DMS79 treated with DMSO at 0.1 percent for 48 hours (cell line): Measurements from ENCODE around the gene SMAD5.

Source experiments
- DNase-seq: peaks from one replicate; lab custom pipeline; 2025; lab: John Stamatoyannopoulos, UW

SMAD5 gene

DNA sequence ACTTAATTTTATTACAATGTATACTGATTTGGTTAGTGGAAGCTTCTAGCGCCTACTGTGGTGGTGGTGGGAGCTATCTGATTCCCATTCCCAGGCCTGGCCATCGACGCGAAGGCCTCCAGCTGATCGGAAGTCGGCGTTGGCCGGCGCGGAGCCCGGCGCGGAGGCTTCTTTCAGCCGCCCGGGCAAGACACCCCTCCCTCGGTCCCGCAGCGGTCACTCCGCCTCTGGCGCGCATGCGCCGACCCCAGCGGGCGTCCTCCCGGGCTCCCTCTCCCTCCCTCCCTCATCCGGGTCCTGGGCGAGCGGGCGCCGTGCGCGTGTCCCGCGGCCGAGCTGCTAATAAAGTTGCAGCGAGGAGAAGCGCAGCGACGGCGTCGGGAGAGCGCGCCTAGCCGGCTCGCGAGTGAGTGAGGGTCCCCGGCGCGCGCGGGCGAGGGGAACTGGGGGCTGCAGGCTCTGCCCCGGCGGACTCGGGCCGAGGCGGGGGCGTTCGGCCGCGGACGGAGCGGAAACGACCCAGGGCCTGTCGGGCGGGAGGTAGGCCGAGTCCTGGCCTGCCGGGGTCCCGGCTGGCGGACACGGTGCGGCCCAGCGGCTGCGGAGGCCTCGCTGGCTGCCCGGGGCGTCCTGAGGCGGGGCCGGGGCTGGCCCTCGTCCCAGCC lies at the start of gene SMAD5:
Gene SMAD5 (plus strand): TSS at position 289 of the 665 bp plus-strand sequence. CDS start 20,916 bp downstream, outside the sequence.
- DNase-seq, result peak; percentile 28

- peak; percentile 2 for DNase-seq
These were observed 47.9 kb upstream of the SMAD5 start for GRCh38 chr5:136084698-136085097.

DNA sequence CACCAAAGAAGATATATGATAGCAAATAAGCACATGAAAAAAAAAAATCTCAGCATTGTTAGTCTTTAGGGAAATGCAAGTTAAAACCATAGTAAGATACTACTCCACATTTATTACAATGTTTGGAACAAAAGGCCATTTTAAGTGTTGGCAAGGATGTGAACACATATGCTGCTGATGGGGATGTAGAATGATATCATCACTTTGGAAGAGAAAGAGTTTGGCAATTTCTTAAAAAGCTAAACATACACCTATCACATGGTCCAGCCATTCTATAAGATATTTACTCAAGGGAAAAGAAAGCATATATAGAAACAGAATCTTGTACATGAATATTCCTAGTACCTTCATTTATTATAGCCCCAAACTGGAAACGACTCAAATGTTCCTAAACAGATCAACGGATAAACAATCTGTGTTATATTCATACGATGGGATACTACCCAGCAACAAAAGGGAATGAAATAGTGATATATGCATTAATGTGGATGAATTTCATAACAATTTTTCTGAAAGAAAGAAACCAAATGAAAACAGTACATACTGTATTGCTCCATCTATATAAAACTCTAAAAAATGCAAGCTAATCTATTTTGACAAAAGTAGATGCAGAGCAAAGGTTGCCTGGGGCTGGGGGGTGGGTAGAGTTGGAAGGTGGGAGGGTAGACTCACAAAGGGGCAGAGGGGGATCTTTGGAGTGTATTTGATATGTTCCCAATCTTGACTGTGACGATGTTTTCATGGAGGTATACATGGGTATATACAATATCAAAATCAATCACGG lies 45.7 kb upstream of the SMAD5 start:
- DNase-seq, result no peak

DNA sequence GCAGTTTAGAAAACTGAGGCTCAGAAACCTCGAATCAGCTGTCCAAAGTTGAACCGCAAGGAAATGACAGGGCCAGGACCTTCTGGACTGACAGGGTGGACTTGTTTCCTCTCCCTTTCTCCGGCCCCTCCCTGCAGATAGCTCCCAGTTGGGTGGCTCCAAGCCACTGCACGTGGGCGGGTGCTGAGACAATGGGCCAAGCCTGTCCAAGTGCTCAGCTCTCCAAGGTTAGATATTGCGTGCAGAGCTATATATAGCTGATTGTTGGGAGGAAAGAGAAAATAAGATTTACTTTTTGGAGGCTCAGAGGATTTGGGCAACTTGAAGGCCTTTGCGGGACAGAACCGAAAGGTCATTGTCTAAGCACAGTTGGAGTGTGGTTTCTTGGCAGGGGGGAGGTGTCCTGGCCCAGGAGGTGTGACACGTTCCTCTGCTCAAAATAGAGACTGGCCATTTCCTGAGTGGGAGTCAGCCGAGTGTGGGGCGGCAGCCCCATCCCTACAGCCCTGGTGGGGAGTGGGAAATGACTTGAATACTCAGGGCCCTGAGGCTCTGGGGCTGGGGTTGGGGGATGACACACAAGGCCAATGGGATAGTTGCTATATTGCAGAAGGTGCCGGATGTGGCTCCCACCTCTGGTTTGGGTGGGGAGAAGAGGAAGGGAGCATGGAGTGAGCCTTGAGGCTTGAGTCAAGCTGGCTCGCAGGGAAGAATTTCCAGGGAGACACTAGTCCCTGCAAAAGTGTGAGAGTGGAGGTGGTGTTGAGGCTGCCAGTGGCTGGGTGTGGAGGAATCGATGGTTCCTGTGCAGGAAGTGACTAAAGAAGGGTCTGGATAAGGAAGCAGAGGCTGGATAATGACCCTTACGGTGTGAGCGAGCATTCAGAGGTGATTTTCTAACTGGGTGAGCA lies 44.4 kb upstream of the SMAD5 start:
- DNase-seq, result no peak

- DNase-seq, result no peak
These were observed 42.9 kb upstream of the SMAD5 start for GRCh38 chr5:136089791-136090190.

- no peak for DNase-seq
These were observed 42.3 kb upstream of the SMAD5 start for GRCh38 chr5:136090319-136090718.

DNA sequence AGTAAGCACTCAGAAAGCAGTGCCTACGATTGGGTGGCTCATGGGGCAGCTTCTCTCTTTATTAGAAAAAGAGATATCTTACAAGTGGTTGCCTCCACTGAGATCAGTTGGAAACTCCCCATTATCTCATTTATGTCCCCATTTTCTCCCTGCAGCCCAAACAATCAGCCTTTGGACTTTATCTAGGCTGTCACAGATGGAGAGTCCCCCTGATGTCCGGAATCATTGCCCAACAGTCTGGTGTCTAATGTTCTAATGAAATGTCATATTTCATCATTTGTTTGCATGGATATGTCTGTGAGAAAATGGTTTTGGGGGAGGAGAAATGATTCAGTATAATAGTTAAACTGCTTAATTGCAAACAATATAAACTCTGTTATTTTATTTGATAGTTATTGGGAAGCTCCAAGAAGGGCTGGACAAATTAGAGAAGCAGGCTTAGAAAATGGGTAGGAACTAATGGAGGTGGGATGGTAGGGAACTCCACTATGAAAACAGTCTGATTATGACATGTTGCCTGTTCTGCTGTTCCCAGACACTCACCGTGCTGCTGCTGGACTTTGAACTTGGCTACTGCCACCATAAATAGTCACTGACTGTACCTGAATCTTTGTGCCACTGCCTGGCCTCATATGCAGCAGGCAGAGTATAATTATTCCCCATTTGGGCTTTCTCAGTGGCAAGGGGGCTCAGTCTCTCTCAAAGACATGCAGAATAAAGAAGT lies 38.3 kb upstream of the SMAD5 start:
- no peak for DNase-seq

DNA sequence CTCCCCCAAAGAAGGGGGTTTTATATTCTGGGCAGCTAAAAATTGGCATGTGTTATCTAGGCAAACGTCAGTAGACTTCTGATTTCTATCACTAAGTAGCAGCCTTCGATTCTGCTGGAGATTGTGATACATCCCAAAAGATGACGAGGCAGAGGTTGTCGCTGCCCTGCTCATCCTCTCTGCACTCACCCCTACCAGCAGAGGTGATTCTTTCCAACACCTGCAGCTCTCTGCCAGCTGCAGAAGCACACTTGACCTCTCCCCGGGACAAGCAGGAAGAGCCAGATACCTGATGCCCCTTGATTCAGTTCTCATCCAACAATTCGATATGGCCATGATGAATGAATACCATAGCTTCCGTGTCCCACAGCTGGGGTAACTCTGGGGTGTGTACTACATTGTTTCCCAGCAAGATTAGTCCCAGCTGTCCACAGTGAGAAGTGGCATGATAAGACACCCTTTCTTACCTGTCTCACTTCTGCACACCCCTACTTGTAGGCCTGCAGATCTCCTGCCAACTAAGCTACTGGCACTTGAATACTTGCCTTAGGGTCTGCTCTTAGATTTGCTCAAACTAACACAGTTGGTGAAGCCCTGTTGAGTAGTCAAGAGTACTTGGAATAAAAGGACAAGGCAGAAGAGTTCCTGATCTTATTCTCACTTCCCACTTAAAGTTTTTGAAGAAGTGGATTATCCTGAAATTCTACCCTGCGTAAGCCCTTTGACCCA lies 37.6 kb upstream of the SMAD5 start:
- peak; percentile 78 for DNase-seq

GRCh38 chr5:136098176-136098575 lies 34.5 kb upstream of the SMAD5 start:
- DNase-seq, result no peak

GRCh38 chr5:136099870-136100269 lies 32.8 kb upstream of the SMAD5 start:
- DNase-seq, result no peak

DNA sequence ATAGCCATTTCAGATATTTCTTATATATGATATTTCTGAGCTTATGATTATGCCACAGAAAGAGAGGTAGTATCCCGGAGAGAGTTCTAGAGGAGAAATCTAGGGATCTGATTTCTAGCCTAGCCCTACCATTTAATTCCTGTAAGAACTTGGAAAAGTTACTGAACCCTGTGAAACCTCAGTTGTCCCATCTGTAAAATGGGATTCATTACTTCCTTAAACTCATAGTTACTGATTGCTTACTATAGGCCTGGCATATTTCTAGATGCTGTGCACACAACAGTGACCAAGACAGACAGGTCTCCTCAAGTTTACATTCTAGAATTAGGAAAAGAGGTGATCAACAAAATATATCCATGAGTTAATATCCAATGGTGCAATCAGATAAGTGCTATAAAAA lies 30.8 kb upstream of the SMAD5 start:
- DNase-seq, result no peak

GRCh38 chr5:136103118-136103517 lies 29.5 kb upstream of the SMAD5 start:
- DNase-seq, result no peak

GRCh38 chr5:136104306-136104965 lies 28.2 kb upstream of the SMAD5 start:
- DNase-seq, result no peak

DNA sequence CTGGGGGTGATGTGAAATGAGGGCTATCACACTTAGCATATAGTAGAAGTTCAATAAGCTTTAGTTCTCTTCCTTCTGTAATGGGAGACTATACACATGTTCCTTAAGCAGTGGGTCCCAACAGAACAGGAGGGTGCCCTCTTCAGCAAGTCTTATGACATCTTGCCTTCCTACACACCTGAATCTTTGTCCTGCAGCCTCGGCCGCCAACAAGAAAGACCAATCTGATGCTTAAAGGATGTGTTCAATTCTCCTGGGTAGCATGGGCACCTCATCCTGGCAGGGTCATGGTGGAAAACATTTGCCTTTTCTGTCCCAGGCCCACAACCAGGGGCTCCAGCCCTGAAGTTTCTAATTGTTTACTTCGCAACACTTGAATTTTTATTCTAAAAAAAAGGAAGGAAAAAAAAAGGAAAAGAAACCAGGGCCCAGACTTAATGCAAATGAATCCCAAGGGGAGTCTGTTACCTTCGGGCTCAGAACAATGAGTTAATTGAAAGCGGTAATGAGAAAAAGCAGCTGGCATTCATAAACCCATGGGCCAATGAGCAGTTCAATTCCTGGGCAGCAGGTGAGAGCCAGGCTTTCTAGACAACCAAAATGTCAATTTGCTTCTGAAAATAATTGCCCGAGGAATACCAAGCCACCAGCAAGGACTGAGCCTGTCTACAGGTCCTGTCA lies 26.2 kb upstream of the SMAD5 start:
- no peak for DNase-seq

DNA sequence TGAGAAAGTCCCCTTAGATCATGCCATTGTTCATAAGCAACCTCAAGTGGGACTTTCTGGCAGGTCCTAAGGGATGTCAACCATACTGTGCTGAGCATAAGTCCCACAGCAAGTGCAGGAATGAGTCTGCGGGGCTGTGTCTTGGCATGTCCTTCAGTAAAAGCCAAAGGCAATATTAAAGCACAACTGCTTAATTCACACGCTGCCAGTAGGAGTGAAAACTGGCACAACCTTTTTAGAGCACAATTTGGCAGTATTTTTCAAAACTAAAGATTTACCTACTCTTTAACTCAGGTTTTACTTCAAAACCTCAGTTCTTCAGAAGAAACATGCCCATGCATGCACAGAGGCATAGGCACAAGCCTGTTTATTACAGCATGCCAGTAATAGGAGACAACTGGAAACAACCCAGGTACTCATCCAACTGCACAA lies 24.4 kb upstream of the SMAD5 start:
- no peak for DNase-seq

- no peak for DNase-seq
These were observed 23.9 kb upstream of the SMAD5 start for GRCh38 chr5:136108766-136109165.

DNA sequence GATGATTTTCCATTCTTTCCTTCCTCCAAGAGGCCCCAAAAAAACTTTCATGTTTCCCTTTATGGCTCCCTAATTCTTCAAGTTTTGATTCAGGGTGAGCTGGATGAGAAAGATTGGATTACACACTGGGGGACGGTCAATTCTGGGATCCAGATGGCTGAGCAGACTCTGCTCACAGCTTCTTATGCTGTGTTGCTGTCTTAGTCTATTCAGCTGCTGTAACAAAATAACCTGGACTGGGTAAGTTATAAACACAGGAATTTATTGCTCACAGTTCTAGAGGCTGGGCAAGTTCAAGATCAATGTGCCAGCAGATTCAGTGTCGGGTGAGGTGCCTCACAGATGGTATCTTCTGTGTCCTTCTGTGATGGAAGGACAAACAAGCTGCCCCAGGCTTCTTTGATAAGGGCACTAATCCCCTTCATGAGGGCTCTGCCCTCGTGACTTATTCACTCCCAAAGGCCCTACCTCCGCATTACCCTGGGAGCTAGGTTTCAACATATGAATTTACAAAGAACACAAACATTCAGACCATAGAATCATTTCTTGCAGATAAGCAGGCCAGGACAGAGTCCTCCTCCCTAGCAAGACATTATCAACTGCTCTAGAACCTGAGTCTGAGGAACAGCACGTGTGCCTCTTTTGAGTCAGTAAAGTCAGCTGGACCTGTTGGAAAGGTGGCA lies 23.1 kb upstream of the SMAD5 start:
- DNase-seq, result no peak

DNA sequence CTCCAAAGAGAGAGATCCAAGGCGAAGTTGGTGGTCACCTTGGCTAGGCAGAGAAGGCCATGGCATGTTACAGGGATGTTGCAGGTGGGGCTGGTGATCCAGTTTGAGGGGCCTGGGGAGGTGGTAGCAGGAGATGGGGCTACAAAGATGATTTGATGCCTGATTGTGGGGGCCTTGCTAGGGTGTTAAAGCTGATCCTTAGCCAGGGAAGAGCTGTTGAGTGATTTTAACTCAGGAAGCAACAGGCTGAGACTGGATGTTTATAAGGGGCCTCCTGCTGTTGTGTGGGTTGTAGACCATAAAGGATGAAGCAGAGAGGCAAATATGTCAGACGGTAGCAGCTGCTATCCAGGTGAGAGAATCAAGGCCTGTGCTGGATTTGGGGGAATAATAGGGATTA lies 19.0 kb upstream of the SMAD5 start:
- no peak for DNase-seq

DNA sequence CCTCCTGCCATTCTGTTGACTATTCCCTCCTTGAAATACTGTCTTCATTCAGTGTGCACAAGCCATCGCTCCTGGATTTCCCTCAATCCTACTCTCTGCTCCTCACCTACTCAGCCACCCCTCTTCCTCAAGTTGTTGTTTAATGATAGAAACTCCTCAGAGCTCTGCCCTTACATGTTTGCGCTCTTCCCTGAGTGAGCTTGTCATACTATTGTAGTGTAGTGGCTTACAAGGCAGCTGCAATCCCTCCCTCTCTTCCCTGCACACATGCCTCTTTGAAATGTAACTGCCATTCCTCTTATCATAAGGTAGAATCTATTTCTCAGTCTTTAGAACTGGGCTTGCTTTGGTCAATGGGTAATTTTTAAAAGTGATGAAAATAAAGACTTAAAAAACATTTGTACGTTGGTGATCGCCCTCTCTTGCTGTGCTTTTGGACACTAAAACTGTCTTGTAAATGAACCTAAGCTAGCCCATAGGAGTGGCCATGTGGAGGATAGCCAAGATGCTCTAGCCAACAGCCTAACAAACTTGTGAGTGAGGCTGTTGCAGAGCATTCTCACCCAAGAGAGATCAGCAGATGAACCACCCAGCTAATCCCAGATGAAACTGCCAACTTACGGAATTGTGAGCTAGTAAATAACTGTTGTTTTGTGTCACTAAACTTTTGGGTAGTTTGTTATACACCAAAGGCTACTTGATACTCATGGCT lies 18.1 kb upstream of the SMAD5 start:
- DNase-seq, result no peak
